HepG2 (cell line): ENCODE data around the gene PLIN4. TPM values are rescaled to one million over a fixed set of nuclear protein-coding genes. Genes with fewer than 3 reads are reported as not detected.
A peak's percentile ranks its signal among the peaks of the same experiment; 100 is the strongest.

Experiments
- BHLHE40 ChIP-seq: IDR thresholded peaks from 2 replicates; pipeline ENCODE4 v1.6.1; 2011; ENCODE audit warnings: low read length, improper control_type of control experiment
- CBX1 ChIP-seq: IDR thresholded peaks from one replicate; pipeline ENCODE4 v1.6.1; 2016; ENCODE audit warnings: antibody characterized with exemption, low read depth
- CENPT ChIP-seq: sonication (generic); formaldehyde crosslinking; IDR thresholded peaks from 2 replicates; pipeline ENCODE4 v1.8.0; 2022; ENCODE audit warnings: low read depth, mild to moderate bottlenecking, moderate library complexity, missing genetic modification reagents
- FOXA3 ChIP-seq: IDR thresholded peaks from 2 replicates; pipeline ENCODE4 v1.6.1; 2016; ENCODE audit warnings: missing genetic modification reagents, missing compliant biosample characterization
- FOXP4 ChIP-seq: sonication (generic); formaldehyde crosslinking; IDR thresholded peaks from 2 replicates; pipeline ENCODE4 v1.4.0; 2020; ENCODE audit warnings: missing genetic modification reagents
- HNRNPL ChIP-seq: fragments of 200-400 bp; formaldehyde crosslinking; IDR thresholded peaks from 2 replicates; pipeline ENCODE4 v1.6.1; 2017; ENCODE audit warnings: mild to moderate bottlenecking, low read depth, low read length
- HOXD1 ChIP-seq: sonication (generic); formaldehyde crosslinking; IDR thresholded peaks from 2 replicates; pipeline ENCODE4 v1.5.0; 2020; ENCODE audit warnings: missing genetic modification reagents
- MXD4 ChIP-seq: IDR thresholded peaks from 2 replicates; pipeline ENCODE4 v1.6.1; 2016; ENCODE audit warnings: mild to moderate bottlenecking, missing biosample characterization, missing genetic modification reagents
- MYC ChIP-seq: sonication (generic); formaldehyde crosslinking; IDR thresholded peaks from 2 replicates; pipeline ENCODE4 v1.9.0; 2021; ENCODE audit warnings: missing genetic modification reagents, borderline replicate concordance
- RBAK ChIP-seq: sonication (generic); formaldehyde crosslinking; IDR thresholded peaks from 2 replicates; pipeline ENCODE4 v1.5.1; 2020; ENCODE audit warnings: mild to moderate bottlenecking, missing genetic modification reagents
- ZBTB38 ChIP-seq: sonication (generic); formaldehyde crosslinking; IDR thresholded peaks from 2 replicates; pipeline ENCODE4 v1.5.1; 2020; ENCODE audit warnings: mild to moderate bottlenecking, missing genetic modification reagents
- ZBTB40 ChIP-seq, 2 experiments: fragments of 450-650 bp in 1 of 2; sonication (generic) in 1 of 2; formaldehyde crosslinking in 1 of 2; IDR thresholded peaks; 2 replicates each; pipeline versions ENCODE4 v1.6.1 to v1.8.0; 2016 to 2022; ENCODE audit warnings: antibody characterized with exemption in 1 of 2, mild to moderate bottlenecking in 1 of 2, missing genetic modification reagents in 1 of 2
- ZNF232 ChIP-seq: sonication (generic); formaldehyde crosslinking; IDR thresholded peaks from 2 replicates; pipeline ENCODE4 v1.4.0; 2020; ENCODE audit warnings: missing genetic modification reagents, borderline replicate concordance
- ZNF331 ChIP-seq: sonication (generic); formaldehyde crosslinking; IDR thresholded peaks from 2 replicates; pipeline ENCODE4 v1.4.0; 2020; ENCODE audit warnings: missing genetic modification reagents
- ZNF460 ChIP-seq: sonication (generic); formaldehyde crosslinking; IDR thresholded peaks from 2 replicates; pipeline ENCODE4 v1.5.1; 2020; ENCODE audit warnings: missing genetic modification reagents, mild to moderate bottlenecking, borderline replicate concordance
- ZNF660 ChIP-seq: sonication (generic); formaldehyde crosslinking; IDR thresholded peaks from 2 replicates; pipeline ENCODE4 v1.5.1; 2020; ENCODE audit warnings: mild to moderate bottlenecking, low read depth, missing genetic modification reagents, borderline replicate concordance
- polyA plus RNA-seq, 8 experiments: library from polyadenylated mRNA; depleted of rRNA in 3 of 8; stranded (reverse) in 7 of 8; unstranded in 1 of 8; fragments of >200 nt; fragmentation: Illumina TruSeq in 4 of 8; extraction: Trizol in 4 of 8; gene quantifications; 2 replicates each; pipeline versions ENCODE4 v1.2.1 to v1.2.3, GENCODE V29; 2011 to 2016; ENCODE audit warnings: low read depth in 4 of 8, missing spikeins in 1 of 8, mixed read lengths in 1 of 8; ENCODE audit not compliant: insufficient read depth in 1 of 8
- total RNA-seq, 5 experiments: library from RNA; depleted of rRNA; stranded (reverse); fragments of >200 nt; fragmentation: Illumina TruSeq; extraction: Trizol; gene quantifications; 2 replicates each; pipeline ENCODE4 v1.2.3, GENCODE V29; 2016; ENCODE audit warnings: low read depth in 1 of 5

PLIN4 gene
- total and polyA plus RNA-seq, 2 of the 13 experiments (the other 11 are each of a cell fraction or from before 2014, with no cell fraction given): 1.1 to 1.3 TPM

GRCh38 chr19:4541114-4541805, 23.0 kb upstream of the PLIN4 start (continued):
- TF ChIP-seq ZNF660 (no peak), HNRNPL (no peak), MXD4 (no peak), RBAK (CRISPR knock-in tag) (peak; percentile 86), FOXP4 (CRISPR knock-in tag) (0 out of 2 replicates have a peak, but pooled peaks have one; percentile 17), HOXD1 (CRISPR knock-in tag) (peak; percentile 29; the same call in 1 of the 2 replicates), CENPT (CRISPR knock-in tag) (no peak), MYC (peak; percentile 26; the same call in 1 of the 2 replicates), ZNF232 (CRISPR knock-in tag) (0 out of 2 replicates have a peak, but pooled peaks have one; percentile 14), ZNF331 (CRISPR knock-in tag) (peak; percentile 30; the same call in 1 of the 2 replicates), ZBTB38 (CRISPR knock-in tag) (no peak), CBX1 (no peak), FOXA3 (CRISPR knock-in tag) (peak; percentile 15; the same call in 1 of the 2 replicates), ZNF460 (CRISPR knock-in tag) (peak; percentile 94), ZBTB40 (IDR thresholded peaks at IDR 0.05) (no peak), ZBTB40 (CRISPR knock-in tag; IDR thresholded peaks at IDR 0.05) (peak; percentile 57; the same call in 1 of the 2 replicates), BHLHE40 (peak; percentile 90)
